GM21723 (cell line): ENCODE measurements around the gene FOCAD.
"Not testable (repeated sequence)": the region's sequence is repeated elsewhere in the genome, so short reads cannot be mapped to it uniquely, and the experiment has no call there.

Experiments
- ATAC-seq: cut with Tn5 transposase; IDR thresholded peaks from one replicate; pipeline ENCODE4 v1.9.1; 2021; ENCODE audit warnings: mild to moderate bottlenecking, moderate library complexity; ENCODE audit not compliant: unreplicated experiment

Gene FOCAD

DNA sequence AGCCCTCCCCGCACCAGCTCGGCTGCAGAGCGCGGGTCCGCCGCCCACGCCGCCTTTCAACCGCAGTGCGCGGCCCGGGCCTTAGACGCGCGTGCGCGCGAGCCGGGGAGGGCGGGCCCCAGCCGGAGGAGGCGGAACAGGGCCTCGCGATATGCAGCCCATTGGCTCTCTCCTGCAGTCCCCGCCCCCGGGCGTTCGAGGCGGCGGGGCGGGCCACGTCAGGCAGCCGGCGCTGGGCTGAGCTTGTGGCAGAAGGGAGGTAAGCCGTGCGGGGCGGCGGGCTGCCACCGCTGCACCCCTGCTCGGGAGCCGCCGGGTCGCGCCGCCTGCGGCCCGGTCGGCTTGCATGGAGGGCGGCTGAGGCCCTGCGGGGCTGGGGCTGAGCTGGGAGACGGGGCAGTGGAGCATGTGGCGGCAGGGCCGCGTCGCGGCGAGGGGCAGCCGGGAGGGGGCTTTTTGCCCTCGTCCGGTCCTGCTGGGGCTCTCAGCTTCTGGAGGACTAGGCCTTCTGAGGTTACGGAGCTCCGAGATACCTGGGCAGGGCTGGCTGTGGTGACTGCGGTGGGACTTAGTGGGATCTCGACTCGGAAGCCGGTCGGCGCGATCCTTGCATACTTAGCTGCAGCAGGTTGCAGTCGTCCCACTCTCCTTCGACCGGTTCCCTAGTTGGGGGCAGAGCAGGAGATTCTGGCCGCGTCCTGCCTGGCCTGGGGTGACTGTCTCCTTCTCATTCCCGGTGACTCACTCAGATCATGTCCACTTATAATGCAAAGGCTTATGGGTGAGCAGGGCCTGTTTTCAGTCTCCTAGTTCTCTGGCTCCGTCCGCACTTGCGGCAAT lies at the start of gene FOCAD:
FOCAD (plus strand) TSS at position 225 of the 840 bp plus-strand sequence. CDS start 31,095 bp downstream, outside the sequence.
- ATAC-seq: peak; percentile 98

DNA sequence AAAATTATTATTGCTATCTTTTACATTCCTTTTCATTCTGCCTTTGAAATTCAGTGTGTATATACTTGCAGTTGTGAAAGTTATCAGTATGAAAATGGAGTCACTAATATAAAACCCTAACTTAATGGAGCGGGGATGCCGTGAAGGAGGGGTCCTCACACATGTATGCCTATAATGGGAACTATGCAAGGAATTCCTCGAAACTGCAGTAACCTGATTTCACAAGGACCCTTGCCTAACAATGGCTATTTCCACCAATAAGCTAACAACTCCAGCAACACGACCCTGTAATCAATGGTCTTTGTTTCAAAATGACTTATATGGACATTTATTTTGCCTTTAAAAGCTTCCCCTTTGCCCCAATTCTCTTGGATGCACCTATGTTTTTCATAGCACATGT lies 49.2 kb upstream of the FOCAD start:
- ATAC-seq: no peak

DNA sequence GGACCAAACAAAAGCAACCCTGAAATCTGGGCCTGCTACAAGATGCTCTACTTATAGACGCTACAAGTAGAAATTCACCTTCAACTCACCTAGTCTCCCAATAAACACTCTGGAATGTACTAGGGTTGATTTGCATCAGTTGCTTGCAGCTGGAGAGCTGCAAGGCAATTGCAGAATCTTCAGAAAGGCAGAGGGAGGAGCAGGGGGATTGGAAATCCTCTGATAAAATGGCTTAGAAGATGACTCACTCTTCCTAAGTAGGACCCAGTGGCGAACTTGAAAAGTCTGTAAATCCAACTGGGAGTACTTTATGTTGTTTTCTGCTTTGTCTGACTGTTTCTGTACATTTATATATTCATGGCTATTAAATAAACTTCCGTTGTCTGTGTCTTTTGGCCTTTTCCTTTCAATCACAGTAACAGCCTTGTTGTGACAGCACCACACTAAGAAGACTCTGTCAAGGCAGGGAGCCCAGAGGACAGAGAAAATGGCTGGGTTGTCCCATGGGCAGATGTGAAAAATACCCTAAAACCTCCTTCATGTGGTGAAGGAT lies 47.1 kb upstream of the FOCAD start:
- ATAC-seq: no peak

GRCh38 chr9:20640331-20641187 lies 43.5 kb upstream of the FOCAD start:
- peak; percentile 88 for ATAC-seq

DNA sequence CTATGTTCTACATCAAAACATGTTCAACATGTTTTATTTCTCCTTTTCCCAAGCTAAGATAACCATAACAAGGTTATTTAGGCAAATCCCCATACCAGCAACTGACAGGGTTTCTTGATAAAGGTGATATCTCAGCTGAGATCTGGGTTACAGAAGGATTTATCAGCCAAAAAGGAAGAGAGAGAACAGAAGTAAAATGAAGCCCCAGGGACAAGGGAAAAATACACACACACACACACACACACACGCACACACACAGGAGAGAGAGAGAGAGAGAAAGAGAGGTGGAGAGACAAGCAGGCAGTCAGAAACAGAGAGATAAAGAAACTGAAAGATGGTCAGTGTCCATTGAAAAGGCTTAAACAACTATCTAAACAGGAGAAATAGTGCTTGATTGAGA lies 42.0 kb upstream of the FOCAD start:
- no peak for ATAC-seq

DNA sequence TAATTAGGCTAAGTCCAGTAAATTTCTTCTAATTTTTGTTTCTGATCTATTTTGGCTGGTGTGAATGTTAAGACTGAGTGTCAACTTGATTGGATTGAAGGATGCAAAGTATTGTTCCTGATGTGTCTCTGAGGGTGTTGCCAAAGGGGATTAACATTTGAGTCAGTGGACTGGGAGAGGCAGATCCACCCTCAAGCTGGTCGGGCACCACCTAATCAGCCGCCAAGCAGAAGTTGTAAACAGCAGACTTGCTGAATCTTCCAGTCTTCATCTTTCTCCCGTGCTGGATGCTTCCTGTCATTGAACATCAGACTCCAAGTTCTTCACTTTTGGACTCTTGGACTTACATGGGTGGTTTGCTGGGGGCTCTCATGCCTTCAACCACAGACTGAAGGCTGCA lies 40.4 kb upstream of the FOCAD start:
- no peak for ATAC-seq

- ATAC-seq: no peak
These were observed 37.4 kb upstream of the FOCAD start for GRCh38 chr9:20646656-20647055.

- ATAC-seq: no peak
These were observed 34.7 kb upstream of the FOCAD start for GRCh38 chr9:20649381-20649780.

DNA sequence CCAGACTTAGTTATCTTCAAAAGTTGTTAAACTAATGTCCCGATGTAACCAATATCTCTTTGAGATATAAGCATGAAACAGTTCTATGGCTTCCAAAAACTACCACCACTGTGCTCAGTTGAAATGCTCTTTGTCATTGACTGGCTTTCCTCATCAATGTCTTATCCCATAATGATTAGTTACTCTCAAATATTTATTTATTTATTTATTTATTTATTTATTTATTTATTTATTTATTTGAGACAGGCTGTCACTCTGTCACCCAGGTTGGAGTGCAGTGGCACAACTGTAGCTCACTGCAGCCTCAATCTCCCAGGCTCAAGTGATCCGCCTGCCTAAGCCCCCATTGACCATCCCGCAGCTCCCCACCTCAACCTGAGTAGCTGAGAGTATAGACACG lies 33.7 kb upstream of the FOCAD start:
- no peak for ATAC-seq

GRCh38 chr9:20650750-20651299 lies 33.2 kb upstream of the FOCAD start:
- no peak for ATAC-seq

- ATAC-seq: no peak
These were observed 32.1 kb upstream of the FOCAD start for GRCh38 chr9:20651939-20652338.

DNA sequence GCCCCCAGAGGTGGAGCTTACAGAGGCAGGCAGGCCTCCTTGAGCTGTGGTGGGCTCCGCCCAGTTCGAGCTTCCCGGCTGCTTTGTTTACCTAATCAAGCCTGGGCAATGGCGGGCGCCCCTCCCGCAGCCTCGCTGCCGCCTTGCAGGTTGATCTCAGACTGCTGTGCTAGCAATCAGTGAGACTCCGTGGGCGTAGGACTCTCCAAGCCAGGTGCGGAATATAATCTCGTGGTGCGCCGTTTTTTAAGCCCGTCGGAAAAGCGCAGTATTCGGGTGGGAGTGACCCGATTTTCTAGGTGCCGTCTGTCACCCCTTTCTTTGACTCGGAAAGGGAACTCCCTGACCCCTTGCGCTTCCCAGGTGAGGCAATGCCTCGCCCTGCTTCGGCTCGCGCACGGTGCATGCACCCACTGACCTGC lies 25.8 kb upstream of the FOCAD start:
- ATAC-seq: not testable (repeated sequence)

DNA sequence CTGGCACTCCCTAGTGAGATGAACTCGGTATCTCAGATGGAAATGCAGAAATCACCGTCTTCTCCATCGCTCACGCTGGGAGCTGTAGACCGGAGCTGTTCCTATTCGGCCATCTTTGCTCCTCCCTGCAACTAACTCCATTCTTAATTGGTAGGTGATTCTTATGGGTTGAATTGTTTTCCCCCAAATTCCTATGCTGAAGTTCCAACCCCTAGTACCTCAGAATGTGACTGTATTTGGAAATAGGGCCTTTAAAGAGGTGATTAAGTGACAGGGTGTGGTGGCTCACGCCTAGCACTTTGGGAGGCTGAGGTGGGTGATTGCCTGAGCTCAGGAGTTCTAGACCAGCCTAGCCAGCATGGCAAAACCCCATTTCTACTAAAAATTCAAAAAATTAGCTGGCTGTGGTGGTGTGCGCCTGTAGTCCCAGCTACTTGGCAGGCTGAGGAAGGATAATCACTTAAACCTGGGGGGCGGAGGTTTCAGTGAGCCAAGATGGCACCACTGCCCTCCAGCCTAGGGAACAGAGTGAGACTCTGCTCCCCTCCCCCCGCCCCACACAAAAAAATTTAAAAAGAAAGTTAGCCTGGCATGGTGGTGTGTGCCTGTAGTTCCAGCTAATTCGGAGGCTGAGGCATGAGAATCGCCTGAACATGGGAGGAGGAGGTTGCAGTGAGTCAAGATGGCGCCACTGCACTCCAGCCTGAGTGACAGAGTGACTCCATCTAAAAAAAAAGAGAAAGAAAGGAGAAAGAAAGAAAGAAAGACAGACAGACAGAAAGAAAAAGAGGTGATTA lies 25.2 kb upstream of the FOCAD start:
- ATAC-seq: no peak

DNA sequence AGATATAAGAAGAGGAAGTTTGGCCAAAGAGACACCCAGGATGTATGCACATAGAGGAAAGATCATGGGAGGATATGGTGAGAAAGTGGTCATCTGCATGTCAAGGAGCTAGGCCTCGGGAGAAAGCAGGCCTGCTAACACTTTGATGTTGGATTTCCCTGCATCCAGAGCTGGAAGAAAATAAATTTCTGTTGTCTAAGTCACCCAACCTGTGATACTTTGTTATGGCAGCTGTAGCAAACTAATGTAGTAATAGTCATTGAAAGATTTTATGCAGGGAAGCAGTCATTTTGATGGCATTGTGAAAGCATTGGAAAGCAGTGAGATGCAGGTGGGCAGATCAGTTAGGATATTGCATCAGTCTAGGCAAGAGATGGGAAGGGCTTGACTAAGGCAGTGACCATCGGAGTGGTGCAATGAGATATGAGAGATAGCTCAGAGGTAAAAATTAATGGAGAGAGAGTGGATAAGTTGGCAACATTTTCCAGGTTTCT lies 24.5 kb upstream of the FOCAD start:
- no peak for ATAC-seq

- ATAC-seq: no peak
These were observed 21.9 kb upstream of the FOCAD start for GRCh38 chr9:20662156-20662555.

- ATAC-seq: no peak
These were observed 20.9 kb upstream of the FOCAD start for GRCh38 chr9:20663133-20663532.

GRCh38 chr9:20664501-20664900 lies 19.6 kb upstream of the FOCAD start:
- no peak for ATAC-seq

DNA sequence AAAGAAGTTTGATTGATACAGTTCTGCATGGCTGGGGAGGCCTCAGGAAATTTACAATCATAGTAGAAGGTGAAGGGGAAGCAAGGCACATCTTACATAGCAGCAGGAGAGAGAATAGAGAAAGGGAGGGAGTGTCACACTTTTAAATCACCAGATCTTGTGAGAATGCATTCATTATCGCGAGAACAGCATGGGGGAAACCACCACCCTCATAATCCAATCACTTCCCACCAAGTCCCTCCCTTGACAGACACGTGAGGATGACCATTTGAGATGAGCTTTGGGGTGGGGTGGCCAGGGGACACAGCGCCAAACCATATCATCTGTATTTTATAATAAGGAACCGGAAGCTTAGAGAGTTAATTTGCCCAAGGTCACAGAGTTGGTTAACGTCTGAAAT lies 13.7 kb upstream of the FOCAD start:
- ATAC-seq: no peak

DNA sequence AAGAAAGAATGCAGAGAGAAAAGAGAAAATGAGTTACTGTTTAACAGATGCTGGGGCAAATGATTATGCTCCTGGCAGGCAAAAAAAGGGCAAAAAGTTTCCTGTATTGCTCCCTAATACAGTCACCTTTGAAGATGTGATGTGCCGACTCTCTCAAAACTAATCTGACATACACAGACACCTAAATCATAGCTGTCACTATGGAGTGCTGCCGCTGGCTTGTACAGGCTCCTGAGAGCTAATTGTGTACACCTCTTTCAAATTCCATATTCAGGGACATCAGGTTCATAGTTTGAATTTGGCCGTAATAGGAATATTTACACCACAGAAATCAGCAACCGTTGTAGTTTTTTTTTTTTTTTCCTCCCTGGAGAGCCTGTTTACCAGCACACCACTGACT lies 12.4 kb upstream of the FOCAD start:
- no peak for ATAC-seq

DNA sequence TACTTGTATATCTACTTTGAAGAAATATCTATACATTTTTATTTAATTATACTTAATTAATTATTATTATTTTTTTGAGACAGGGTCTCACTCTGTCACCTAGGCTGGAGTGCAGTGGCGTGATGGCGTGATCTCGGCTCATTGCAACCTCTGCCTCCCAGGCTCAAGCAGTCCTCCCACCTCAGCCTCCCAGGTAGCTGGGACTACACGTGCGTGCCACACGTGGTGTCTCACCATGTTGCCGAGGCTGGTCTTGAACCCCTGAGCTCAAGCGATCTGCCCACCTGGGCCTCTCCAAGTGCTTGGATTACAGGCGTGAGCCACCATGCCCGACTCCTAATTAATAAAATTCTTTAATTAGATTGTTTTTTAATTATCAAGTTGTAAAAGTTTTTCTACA lies 10.5 kb upstream of the FOCAD start:
- not testable (repeated sequence) for ATAC-seq
